Pulmonary artery endothelial cell (primary cell): ENCODE measurements around the gene KCP. TPM values are rescaled to one million over a fixed set of nuclear protein-coding genes. Genes with fewer than 3 reads are reported as not detected.

Experiments used
- DNase-seq: peaks from one replicate; pipeline ENCODE4 v3.0.0-alpha.2; 2011; ENCODE audit warnings: low read depth, low spot score
- total RNA-seq: library from RNA; depleted of rRNA; stranded (reverse); fragments of >200 nt; gene quantifications from 2 replicates; pipeline ENCODE4 v1.2.3, GENCODE V29; 2014

Gene KCP
- total RNA-seq, 1 donor from 2014 or later = not detected

- DNase-seq = no peak
Observed at GRCh38 chr7:128858380-128859231, 51.9 kb downstream of the KCP start.

- no peak for DNase-seq
Observed at GRCh38 chr7:128856001-128856718, 54.3 kb downstream of the KCP start.

GRCh38 chr7:128855559-128855958 lies 55.0 kb downstream of the KCP start:
- DNase-seq = no peak

GRCh38 chr7:128854396-128854795 lies 56.1 kb downstream of the KCP start:
- DNase-seq = no peak

GRCh38 chr7:128853799-128854198 lies 56.7 kb downstream of the KCP start:
- no peak for DNase-seq

GRCh38 chr7:128852537-128853254 lies 57.8 kb downstream of the KCP start:
- no peak for DNase-seq

GRCh38 chr7:128849804-128850490 lies 60.6 kb downstream of the KCP start:
- no peak for DNase-seq

GRCh38 chr7:128849156-128849515 lies 61.4 kb downstream of the KCP start:
- no peak for DNase-seq

- DNase-seq = no peak
Observed at GRCh38 chr7:128848289-128849155, 62.0 kb downstream of the KCP start.

- DNase-seq = no peak
Observed at GRCh38 chr7:128847721-128848211, 62.7 kb downstream of the KCP start.

- DNase-seq = no peak
Observed at GRCh38 chr7:128846781-128847444, 63.6 kb downstream of the KCP start.

GRCh38 chr7:128845987-128846386 lies 64.5 kb downstream of the KCP start:
- no peak for DNase-seq

GRCh38 chr7:128845475-128845874 lies 65.0 kb downstream of the KCP start:
- no peak for DNase-seq

GRCh38 chr7:128844777-128845311 lies 65.7 kb downstream of the KCP start:
- no peak for DNase-seq

GRCh38 chr7:128843938-128844621 lies 66.4 kb downstream of the KCP start:
- DNase-seq = no peak

- no peak for DNase-seq
Observed at GRCh38 chr7:128842674-128843641, 67.6 kb downstream of the KCP start.

GRCh38 chr7:128841921-128842673 lies 68.4 kb downstream of the KCP start:
- no peak for DNase-seq
